ENCODE data around the gene IFT25. TPM values are rescaled to one million over a fixed set of nuclear protein-coding genes. Genes with fewer than 3 reads are reported as not detected.
A peak's percentile ranks its signal among the peaks of the same experiment; 100 is the strongest.
"Not testable (repeated sequence)": the region's sequence is repeated elsewhere in the genome, so short reads cannot be mapped to it uniquely, and the experiment has no call there.

IFT25 gene
- total RNA-seq, 1 donor from 2014 or later: 35.4 TPM

- no peak overlapping the region for H3K4me3 Mint-ChIP-seq (ENCODE audit: low read depth)
- peaks cover 16% of the 10 kb centered on the region for H3K36me3 Mint-ChIP-seq (ENCODE audit: insufficient read depth)
- H3K9me3 Mint-ChIP-seq (ENCODE audit: low read depth): no peaks in the 10 kb centered on the region
- H3K27me3 Mint-ChIP-seq: no peaks in the 10 kb centered on the region
- no peak for TF ChIP-seq CTCF (IDR thresholded peaks at IDR 0.05; ENCODE audit: unreplicated experiment)
- H3K4me1 Mint-ChIP-seq (ENCODE audit: low read depth): peaks cover 8% of the 10 kb centered on the region
- no peak overlapping the region for H3K27ac Mint-ChIP-seq
- no peak for DNase-seq (ENCODE audit: low spot score, unreplicated experiment)
These were observed 30.4 kb upstream of the IFT25 start for GRCh38 chr1:53975861-53976260.

GRCh38 chr1:53971718-53972117 is 26.2 kb upstream of the IFT25 start:
- Mint-ChIP-seq H3K27me3 (no peaks in the 10 kb centered on the region), H3K9me3 (ENCODE audit: low read depth) (no peaks in the 10 kb centered on the region), H3K27ac (no peak overlapping the region), H3K4me3 (ENCODE audit: low read depth) (no peak overlapping the region), H3K36me3 (ENCODE audit: insufficient read depth) (peaks cover 32% of the 10 kb centered on the region), H3K4me1 (ENCODE audit: low read depth) (peaks cover 25% of the 10 kb centered on the region)
- TF ChIP-seq CTCF (IDR thresholded peaks at IDR 0.05; ENCODE audit: unreplicated experiment): no peak
- no peak for DNase-seq (ENCODE audit: low spot score, unreplicated experiment)

GRCh38 chr1:53969323-53969722 is 23.8 kb upstream of the IFT25 start:
- DNase-seq (ENCODE audit: low spot score, unreplicated experiment); H3K4me3 Mint-ChIP-seq (ENCODE audit: low read depth); H3K9me3 Mint-ChIP-seq (ENCODE audit: low read depth); H3K27ac Mint-ChIP-seq; H3K27me3 Mint-ChIP-seq: not testable (repeated sequence)
- Mint-ChIP-seq H3K36me3 (ENCODE audit: insufficient read depth) (peaks cover 28% of the 10 kb centered on the region), H3K4me1 (ENCODE audit: low read depth) (peaks cover 34% of the 10 kb centered on the region)

- no peak for DNase-seq (ENCODE audit: low spot score, unreplicated experiment)
- peaks cover 37% of the 10 kb centered on the region for H3K4me1 Mint-ChIP-seq (ENCODE audit: low read depth)
- no peak overlapping the region for H3K4me3 Mint-ChIP-seq (ENCODE audit: low read depth)
- peak overlapping the region; percentile 42 for H3K27ac Mint-ChIP-seq
- TF ChIP-seq CTCF (IDR thresholded peaks at IDR 0.05; ENCODE audit: unreplicated experiment): no peak
- H3K27me3 Mint-ChIP-seq: no peaks in the 10 kb centered on the region
- no peaks in the 10 kb centered on the region for H3K9me3 Mint-ChIP-seq (ENCODE audit: low read depth)
- H3K36me3 Mint-ChIP-seq (ENCODE audit: insufficient read depth): peaks cover 34% of the 10 kb centered on the region
These were observed 22.6 kb upstream of the IFT25 start for GRCh38 chr1:53968125-53968513.

- H3K9me3 Mint-ChIP-seq (ENCODE audit: low read depth): no peaks in the 10 kb centered on the region
- H3K27me3 Mint-ChIP-seq: no peaks in the 10 kb centered on the region
- peak overlapping the region; percentile 50 for H3K4me3 Mint-ChIP-seq (ENCODE audit: low read depth)
- peaks cover 34% of the 10 kb centered on the region for H3K36me3 Mint-ChIP-seq (ENCODE audit: insufficient read depth)
- peak overlapping the region; percentile 38 for H3K27ac Mint-ChIP-seq
- no peak for DNase-seq (ENCODE audit: low spot score, unreplicated experiment)
- peaks cover 36% of the 10 kb centered on the region for H3K4me1 Mint-ChIP-seq (ENCODE audit: low read depth)
- peak; percentile 24 for TF ChIP-seq CTCF (IDR thresholded peaks at IDR 0.05; ENCODE audit: unreplicated experiment)
These were observed 22.1 kb upstream of the IFT25 start for GRCh38 chr1:53967409-53968124.

- no peak overlapping the region for H3K4me3 Mint-ChIP-seq (ENCODE audit: low read depth)
- DNase-seq (ENCODE audit: low spot score, unreplicated experiment): no peak
- H3K36me3 Mint-ChIP-seq (ENCODE audit: insufficient read depth): peaks cover 37% of the 10 kb centered on the region
- no peaks in the 10 kb centered on the region for H3K27me3 Mint-ChIP-seq
- no peaks in the 10 kb centered on the region for H3K9me3 Mint-ChIP-seq (ENCODE audit: low read depth)
- no peak for TF ChIP-seq CTCF (IDR thresholded peaks at IDR 0.05; ENCODE audit: unreplicated experiment)
- peaks cover 36% of the 10 kb centered on the region for H3K4me1 Mint-ChIP-seq (ENCODE audit: low read depth)
- peak overlapping the region; percentile 19 for H3K27ac Mint-ChIP-seq
These were observed 21.3 kb upstream of the IFT25 start for GRCh38 chr1:53966794-53967193.
